Omental fat pad (tissue), 4 donors: Measurements from ENCODE around the gene TFCP2L1. TPM values are rescaled to one million over a fixed set of nuclear protein-coding genes. Genes with fewer than 3 reads are reported as not detected.
"Not testable (repeated sequence)": the region's sequence is repeated elsewhere in the genome, so short reads cannot be mapped to it uniquely, and the experiment has no call there.

Experiments
- ATAC-seq: fragments of 150-250 bp; one replicate; pipeline ENCODE4 v1.9.1; 2016; ENCODE audit warnings: mild to moderate bottlenecking, moderate library complexity; ENCODE audit not compliant: low FRiP score
- DNase-seq: peaks from one replicate; pipeline ENCODE4 v3.0.0-alpha.2; 2019; ENCODE audit warnings: low spot score
- total RNA-seq, 4 donors: library from RNA; depleted of rRNA; stranded (reverse); fragments of >200 nt; gene quantifications; one replicate each; pipeline ENCODE4 v1.1.0, GENCODE V29; 2016
- TF ChIP-seq, protein P1 (sequence below), 3 donors: fragments of 450-650 bp; IDR thresholded peaks; one replicate each; pipeline ENCODE4 v1.5.1; 2016 to 2017; ENCODE audit warnings: antibody characterized with exemption in 3 of 3, mild to moderate bottlenecking in 3 of 3, moderate library complexity in 2 of 3

Gene TFCP2L1
- total RNA-seq, 4 donors from 2014 or later = 2.0 to 5.8 (median 3.6) TPM

DNA sequence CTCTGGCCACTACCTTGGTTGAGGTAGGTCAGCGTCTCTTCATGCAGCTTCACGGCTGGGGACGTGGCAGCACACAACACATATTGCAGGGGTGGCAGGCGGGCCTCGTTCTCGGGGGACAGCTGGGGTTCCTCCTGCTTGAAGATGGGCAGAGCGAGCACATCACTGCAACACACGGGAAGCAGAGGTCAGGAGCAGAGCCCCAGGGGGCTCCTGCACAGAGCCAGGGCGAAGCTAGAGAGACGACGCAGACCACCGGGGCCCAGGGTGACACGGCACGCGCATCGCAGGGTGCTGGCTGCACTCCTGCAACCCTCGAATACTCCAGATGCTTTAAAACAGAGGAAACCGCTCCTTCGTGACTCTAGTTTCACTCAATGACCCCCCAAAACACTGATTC, 3.9 kb downstream of the TFCP2L1 start:
- TF ChIP-seq, protein P1, sequence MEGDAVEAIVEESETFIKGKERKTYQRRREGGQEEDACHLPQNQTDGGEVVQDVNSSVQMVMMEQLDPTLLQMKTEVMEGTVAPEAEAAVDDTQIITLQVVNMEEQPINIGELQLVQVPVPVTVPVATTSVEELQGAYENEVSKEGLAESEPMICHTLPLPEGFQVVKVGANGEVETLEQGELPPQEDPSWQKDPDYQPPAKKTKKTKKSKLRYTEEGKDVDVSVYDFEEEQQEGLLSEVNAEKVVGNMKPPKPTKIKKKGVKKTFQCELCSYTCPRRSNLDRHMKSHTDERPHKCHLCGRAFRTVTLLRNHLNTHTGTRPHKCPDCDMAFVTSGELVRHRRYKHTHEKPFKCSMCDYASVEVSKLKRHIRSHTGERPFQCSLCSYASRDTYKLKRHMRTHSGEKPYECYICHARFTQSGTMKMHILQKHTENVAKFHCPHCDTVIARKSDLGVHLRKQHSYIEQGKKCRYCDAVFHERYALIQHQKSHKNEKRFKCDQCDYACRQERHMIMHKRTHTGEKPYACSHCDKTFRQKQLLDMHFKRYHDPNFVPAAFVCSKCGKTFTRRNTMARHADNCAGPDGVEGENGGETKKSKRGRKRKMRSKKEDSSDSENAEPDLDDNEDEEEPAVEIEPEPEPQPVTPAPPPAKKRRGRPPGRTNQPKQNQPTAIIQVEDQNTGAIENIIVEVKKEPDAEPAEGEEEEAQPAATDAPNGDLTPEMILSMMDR (IDR thresholded peaks at IDR 0.05) = no peak
- DNase-seq (no peak), ATAC-seq (no peak)

DNA sequence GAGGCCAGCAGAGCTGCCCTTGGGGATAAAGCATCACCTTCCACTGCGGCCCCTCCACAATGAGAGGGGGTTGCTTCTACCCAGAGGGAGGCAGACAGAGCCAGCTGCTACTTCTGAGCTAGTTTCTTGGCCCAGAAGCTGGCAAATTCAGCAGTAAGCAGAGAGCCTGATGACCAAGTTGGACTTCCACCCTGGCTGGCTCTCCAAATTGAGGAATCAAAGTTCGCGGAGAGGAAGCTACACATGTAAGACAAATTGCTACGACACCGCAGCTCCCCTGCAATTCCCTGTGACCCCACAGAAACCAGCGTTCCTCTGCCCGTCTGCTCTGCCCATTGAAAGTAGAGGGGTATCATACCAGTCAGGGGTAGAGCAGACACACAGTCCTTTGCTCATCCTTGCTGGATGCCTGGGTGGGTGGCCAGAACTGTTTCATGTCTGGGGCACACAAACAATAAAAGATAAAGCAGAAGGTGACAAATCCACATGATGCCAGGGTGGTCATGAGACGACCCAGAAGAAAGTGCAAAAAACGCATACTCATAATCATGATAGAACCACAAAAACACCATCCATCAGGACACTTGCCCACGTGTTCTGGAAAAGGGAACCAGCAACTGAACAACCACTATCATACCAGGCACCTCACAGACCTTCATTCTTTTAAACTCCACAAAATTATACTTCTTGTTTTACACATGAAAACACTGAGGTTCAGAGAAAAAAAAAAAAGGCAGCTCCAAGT, 5.4 kb downstream of the TFCP2L1 start:
- DNase-seq (no peak), ATAC-seq (no peak)
- TF ChIP-seq, protein P1 (IDR thresholded peaks at IDR 0.05) = no peak

DNA sequence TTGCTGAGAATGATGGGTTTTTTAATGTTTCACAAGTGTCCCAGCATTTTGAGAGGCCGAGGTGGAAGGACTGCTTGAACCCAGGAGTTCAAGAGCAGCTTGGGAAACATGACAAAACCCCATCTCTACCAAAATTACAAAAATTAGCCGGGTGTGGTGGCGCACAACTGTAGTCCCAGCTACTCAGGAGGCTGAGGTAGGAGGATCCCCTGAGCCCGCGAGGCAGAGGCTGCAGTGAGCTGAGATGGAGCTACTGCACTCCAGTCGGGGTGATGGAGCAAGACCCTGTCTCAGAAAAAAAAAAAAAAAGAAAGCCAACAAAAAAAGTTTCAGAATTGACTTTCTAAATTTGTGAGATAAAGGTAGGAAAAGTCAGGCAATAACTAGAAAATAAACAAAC, 8.7 kb downstream of the TFCP2L1 start:
- TF ChIP-seq, protein P1 (IDR thresholded peaks at IDR 0.05) = no peak
- ATAC-seq = no peak
- DNase-seq = no peak

DNA sequence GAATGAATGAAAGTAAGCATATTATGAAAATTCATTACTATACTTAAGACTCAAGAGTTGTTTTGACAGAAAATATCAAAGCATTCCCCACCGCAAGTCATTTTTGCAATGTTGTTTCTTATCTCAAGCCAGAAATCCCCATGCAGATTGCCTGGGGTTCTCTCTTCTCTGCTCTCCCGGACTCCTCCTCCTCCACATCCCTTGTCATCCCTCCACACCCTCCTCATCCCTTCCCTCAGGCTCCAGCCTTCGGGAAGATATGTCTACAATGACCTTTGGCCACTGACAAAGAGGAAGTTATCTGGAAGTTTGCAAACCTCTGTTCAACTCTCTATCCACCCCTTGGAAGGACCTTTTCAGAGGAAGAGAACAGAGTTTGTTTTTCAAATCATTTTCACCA, 11.9 kb downstream of the TFCP2L1 start:
- DNase-seq (no peak), ATAC-seq (no peak)
- TF ChIP-seq, protein P1 (IDR thresholded peaks at IDR 0.05) = no peak

DNA sequence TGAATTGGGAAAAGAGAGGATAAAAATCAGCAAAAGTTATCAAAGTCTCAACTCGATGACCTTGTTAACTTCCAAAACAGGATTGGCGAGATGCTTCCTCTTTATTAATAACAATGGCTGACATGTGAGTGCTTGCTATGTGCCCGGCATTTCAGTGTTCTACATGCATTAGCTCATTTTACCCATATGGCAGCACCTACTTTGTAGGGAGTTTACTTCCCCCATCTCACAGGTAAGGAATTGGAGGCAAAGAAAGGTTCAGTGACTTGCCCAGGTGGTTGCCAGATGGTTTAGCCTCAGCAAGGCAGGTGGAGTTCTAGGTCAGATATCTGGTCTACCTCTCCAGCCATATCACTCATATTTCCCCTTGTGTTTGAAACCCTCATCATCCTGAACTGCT, 12.4 kb downstream of the TFCP2L1 start:
- no peak for ATAC-seq
- TF ChIP-seq, protein P1 (IDR thresholded peaks at IDR 0.05) = no peak
- DNase-seq = no peak

DNA sequence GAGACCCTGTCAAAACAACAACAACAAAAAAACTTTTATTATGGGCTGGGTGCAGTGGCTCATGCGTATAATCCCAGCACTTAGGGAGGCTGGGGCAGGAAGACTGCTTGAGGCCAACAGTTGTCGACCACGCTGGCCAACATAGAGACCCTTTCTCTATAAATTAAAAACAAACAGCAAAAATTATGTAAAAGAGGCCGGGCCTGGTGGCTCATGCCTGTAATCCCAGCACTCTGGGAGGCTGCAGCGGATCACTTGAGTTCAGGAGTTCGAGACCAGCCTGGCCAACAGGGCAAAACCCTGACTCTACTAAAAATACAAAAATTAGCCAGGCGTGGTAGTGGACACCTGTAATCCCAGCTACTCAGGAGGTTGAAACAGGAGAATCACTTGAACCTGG, 15.6 kb downstream of the TFCP2L1 start:
- not testable (repeated sequence) for DNase-seq

DNA sequence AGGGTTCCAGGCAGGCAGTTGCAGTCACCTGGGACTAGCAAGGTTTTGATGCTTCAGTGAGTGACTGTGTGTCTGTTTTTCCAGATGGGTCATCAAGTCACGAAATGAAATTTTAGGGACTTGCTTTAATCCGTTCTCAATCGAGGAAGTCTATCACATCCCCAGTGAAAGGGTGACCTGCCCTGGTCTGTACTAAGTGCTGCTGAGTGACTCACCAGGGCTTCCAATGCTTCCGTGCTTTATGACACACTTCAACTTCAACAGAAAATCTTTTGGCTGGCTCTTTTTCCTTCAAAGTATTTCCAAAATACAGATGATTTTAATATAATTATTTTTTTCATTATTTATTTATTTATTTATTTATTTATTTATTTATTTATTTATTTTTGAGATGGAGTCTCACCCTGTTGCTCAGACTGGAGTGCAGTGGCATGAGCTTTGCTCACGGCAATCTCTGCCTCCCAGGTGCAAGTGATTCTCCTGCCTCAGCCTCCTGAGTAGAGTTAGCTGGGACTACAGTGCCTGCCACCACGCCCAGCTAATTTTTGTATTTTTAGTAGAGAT, 18.4 kb downstream of the TFCP2L1 start:
- DNase-seq (no peak), ATAC-seq (no peak)
- TF ChIP-seq, protein P1 (IDR thresholded peaks at IDR 0.05) = no peak

More for the DNA sequence above, 15.6 kb downstream of the TFCP2L1 start:
- not testable (repeated sequence) for ATAC-seq
